Mesenchymal stem cell (in vitro differentiated cells and primary cell): ENCODE results near the gene NCOA7.
"Not testable (repeated sequence)": the region's sequence is repeated elsewhere in the genome, so short reads cannot be mapped to it uniquely, and the experiment has no call there.

Experiments
- DNase-seq: peaks from one replicate; pipeline ENCODE4 v3.0.0-alpha.2; 2013
- H2AFZ ChIP-seq: one replicate; pipeline ENCODE4 v1.6.1; 2013; ENCODE audit warnings: low read depth, mild to moderate bottlenecking, control low read depth, inconsistent platforms, low read length, moderate library complexity
- H2AK5ac ChIP-seq: 2 replicates; pipeline ENCODE4 v1.6.1; 2013; ENCODE audit warnings: low read length, moderate library complexity, mild to moderate bottlenecking, inconsistent platforms; ENCODE audit not compliant: severe bottlenecking
- H2BK120ac ChIP-seq: one replicate; pipeline ENCODE4 v1.6.1; 2013; ENCODE audit warnings: low read depth, mild to moderate bottlenecking, inconsistent platforms, low read length, moderate library complexity
- H2BK12ac ChIP-seq, 2 experiments: one replicate each; pipeline ENCODE4 v1.6.1; 2013; ENCODE audit warnings: inconsistent platforms in 2 of 2, low read length in 2 of 2, mild to moderate bottlenecking in 2 of 2, moderate library complexity in 2 of 2, control low read depth in 1 of 2
- H2BK15ac ChIP-seq: one replicate; pipeline ENCODE4 v1.6.1; 2013; ENCODE audit warnings: mild to moderate bottlenecking, low read depth, inconsistent platforms; ENCODE audit not compliant: poor library complexity, severe bottlenecking
- H2BK5ac ChIP-seq: 2 replicates; pipeline ENCODE4 v1.6.1; 2013; ENCODE audit warnings: low read depth, mild to moderate bottlenecking, low read length, control low read depth, inconsistent platforms; ENCODE audit not compliant: poor library complexity, severe bottlenecking
- H3K14ac ChIP-seq, 2 experiments: one replicate each; pipeline ENCODE4 v1.6.1; 2013; ENCODE audit warnings: inconsistent platforms in 2 of 2, low read length in 2 of 2, control low read depth in 1 of 2, mild to moderate bottlenecking in 1 of 2, moderate library complexity in 1 of 2
- H3K18ac ChIP-seq, 2 experiments: one replicate each; pipeline ENCODE4 v1.6.1; 2013; ENCODE audit warnings: inconsistent platforms in 2 of 2, low read length in 2 of 2, control low read depth in 1 of 2, low read depth in 1 of 2, mild to moderate bottlenecking in 1 of 2
- H3K23ac ChIP-seq, 2 experiments: one replicate each; pipeline ENCODE4 v1.6.1; 2013; ENCODE audit warnings: inconsistent platforms in 2 of 2, low read length in 2 of 2, mild to moderate bottlenecking in 2 of 2, moderate library complexity in 2 of 2, control low read depth in 1 of 2
- H3K27ac ChIP-seq: 2 replicates; pipeline ENCODE4 v1.5.1; 2013; ENCODE audit warnings: mild to moderate bottlenecking, moderate library complexity, low read length, control low read depth, inconsistent platforms; ENCODE audit not compliant: poor library complexity, severe bottlenecking
- H3K27me3 ChIP-seq, 2 experiments: 2 replicates each; pipeline versions ENCODE4 v1.6.1 to v1.7.0; 2013; ENCODE audit warnings: low read length in 2 of 2, mild to moderate bottlenecking in 2 of 2, moderate library complexity in 2 of 2, control low read depth in 1 of 2, inconsistent platforms in 1 of 2; ENCODE audit not compliant: control insufficient read depth in 1 of 2, insufficient read depth in 1 of 2
- H3K36me3 ChIP-seq, 2 experiments: 2 replicates each; pipeline versions ENCODE4 v1.6.1 to v1.7.0; 2013; ENCODE audit warnings: low read length in 2 of 2, control low read depth in 1 of 2, inconsistent platforms in 1 of 2, low read depth in 1 of 2, mild to moderate bottlenecking in 1 of 2; ENCODE audit not compliant: insufficient read depth in 2 of 2, control insufficient read depth in 1 of 2
- H3K4ac ChIP-seq, 2 experiments: one replicate each; pipeline ENCODE4 v1.6.1; 2013; ENCODE audit warnings: inconsistent platforms in 2 of 2, low read length in 2 of 2, mild to moderate bottlenecking in 2 of 2, moderate library complexity in 2 of 2, control low read depth in 1 of 2, low read depth in 1 of 2
- H3K4me1 ChIP-seq: 2 replicates; pipeline ENCODE4 v1.6.1; 2013; ENCODE audit warnings: low read depth, low read length, control low read depth; ENCODE audit not compliant: control insufficient read depth, insufficient read depth
- H3K4me2 ChIP-seq: 2 replicates; pipeline ENCODE4 v1.6.1; 2013; ENCODE audit warnings: low read length, mild to moderate bottlenecking, inconsistent platforms; ENCODE audit not compliant: poor library complexity, severe bottlenecking
- H3K4me3 ChIP-seq, 2 experiments: 2 replicates each; pipeline versions ENCODE4 v1.5.1 to v1.7.0; 2013; ENCODE audit warnings: low read length in 2 of 2, mild to moderate bottlenecking in 2 of 2, control low read depth in 1 of 2, low read depth in 1 of 2; ENCODE audit not compliant: insufficient read depth in 1 of 2
- H3K79me1 ChIP-seq: replicated peaks from 2 replicates; pipeline ENCODE4 v1.6.1; 2013; ENCODE audit warnings: mild to moderate bottlenecking, control low read depth, low read length, inconsistent platforms; ENCODE audit not compliant: poor library complexity, severe bottlenecking
- H3K9ac ChIP-seq: 2 replicates; pipeline ENCODE4 v1.7.0; 2013; ENCODE audit warnings: mild to moderate bottlenecking, low read length, moderate library complexity
- H3K9me3 ChIP-seq: 2 replicates; pipeline ENCODE4 v1.7.0; 2013; ENCODE audit warnings: mild to moderate bottlenecking, low read length; ENCODE audit not compliant: control insufficient read depth
- H4K8ac ChIP-seq: one replicate; pipeline ENCODE4 v1.6.1; 2013; ENCODE audit warnings: inconsistent platforms, mild to moderate bottlenecking, low read length, moderate library complexity
- H4K91ac ChIP-seq: one replicate; pipeline ENCODE4 v1.6.1; 2013; ENCODE audit warnings: mild to moderate bottlenecking, low read length, inconsistent platforms
- WGBS: methylation state at CpG from one replicate; pipeline ENCODE4 v1.1.7; 2013; ENCODE audit warnings: mixed read lengths; 5-methylcytosine and 5-hydroxymethylcytosine counted together

Gene NCOA7

GRCh38 chr6:125848286-125848685 lies 57.5 kb downstream of the NCOA7 start:
- not testable (repeated sequence) for H3K4me1 ChIP-seq, H2BK15ac ChIP-seq, H3K27ac ChIP-seq, H3K4me2 ChIP-seq, H3K9me3 ChIP-seq, H4K91ac ChIP-seq, H3K4ac ChIP-seq, H4K8ac ChIP-seq, H3K4me3 ChIP-seq, H3K79me1 ChIP-seq, H2BK12ac ChIP-seq, H2BK5ac ChIP-seq, H2BK120ac ChIP-seq, H3K18ac ChIP-seq, H3K9ac ChIP-seq, H3K27me3 ChIP-seq, H2AK5ac ChIP-seq, H3K23ac ChIP-seq, H2AFZ ChIP-seq, DNase-seq, H3K14ac ChIP-seq, H3K36me3 ChIP-seq
- WGBS: 100% methylated on average over 3 of the region's 5 CpGs

- Histone ChIP-seq H3K18ac (no peak overlapping the region), H4K91ac (no peak overlapping the region), H3K79me1 (peaks cover 3% of the 10 kb centered on the region), H3K23ac (no peak overlapping the region), H2AFZ (no peak overlapping the region), H2BK15ac (no peak overlapping the region), H3K4me2 (no peak overlapping the region), H3K27me3 (no peaks in the 10 kb centered on the region), H2BK5ac (no peak overlapping the region), H3K4me3 (no peak overlapping the region), H3K9ac (no peak overlapping the region), H3K14ac (no peak overlapping the region), H3K9me3 (no peaks in the 10 kb centered on the region), H3K27ac (no peak overlapping the region), H3K4me1 (no peaks in the 10 kb centered on the region), H2AK5ac (no peak overlapping the region), H2BK12ac (no peak overlapping the region), H2BK120ac (no peak overlapping the region), H4K8ac (no peak overlapping the region), H3K36me3 (no peaks in the 10 kb centered on the region), H3K4ac (no peak overlapping the region)
- 93% methylated on average over 3 of the region's 3 CpGs for WGBS
- DNase-seq: no peak
Measured at GRCh38 chr6:125850361-125850760, 59.6 kb downstream of the NCOA7 start.

- H2BK120ac ChIP-seq: no peak overlapping the region
- no peak overlapping the region for H4K8ac ChIP-seq
- H3K9ac ChIP-seq: no peak overlapping the region
- no peaks in the 10 kb centered on the region for H3K79me1 ChIP-seq
- no peaks in the 10 kb centered on the region for H3K9me3 ChIP-seq
- peaks cover 0 to 5% of the 10 kb centered on the region in 2 experiments for H3K36me3 ChIP-seq
- no peak overlapping the region for H4K91ac ChIP-seq
- 96% methylated on average over 1 of the region's 2 CpGs for WGBS
- no peak overlapping the region for H3K4me2 ChIP-seq
- H3K27ac ChIP-seq: no peak overlapping the region
- no peak overlapping the region for H2BK15ac ChIP-seq
- H2BK5ac ChIP-seq: no peak overlapping the region
- H3K23ac ChIP-seq: no peak overlapping the region
- no peak for DNase-seq
- H3K18ac ChIP-seq: no peak overlapping the region
- H3K27me3 ChIP-seq: no peaks in the 10 kb centered on the region
- no peak overlapping the region for H3K14ac ChIP-seq
- H2BK12ac ChIP-seq: no peak overlapping the region
- no peak overlapping the region for H3K4me3 ChIP-seq
- H2AFZ ChIP-seq: no peak overlapping the region
- H2AK5ac ChIP-seq: no peak overlapping the region
- H3K4ac ChIP-seq: no peak overlapping the region
- no peaks in the 10 kb centered on the region for H3K4me1 ChIP-seq
Measured at GRCh38 chr6:125852587-125852986, 61.8 kb downstream of the NCOA7 start.

- Histone ChIP-seq H4K8ac (no peak overlapping the region), H2BK15ac (no peak overlapping the region)
- WGBS: 100% methylated on average over 1 of the region's 1 CpG
Measured at GRCh38 chr6:125853168-125853567, 62.4 kb downstream of the NCOA7 start.

More at GRCh38 chr6:125853168-125853567, 62.4 kb downstream of the NCOA7 start:
- Histone ChIP-seq H4K91ac (no peak overlapping the region), H2AK5ac (no peak overlapping the region), H3K9ac (no peak overlapping the region), H3K14ac (no peak overlapping the region), H3K18ac (no peak overlapping the region), H3K9me3 (no peaks in the 10 kb centered on the region), H2AFZ (no peak overlapping the region), H3K23ac (no peak overlapping the region), H3K27me3 (no peaks in the 10 kb centered on the region), H3K4me2 (no peak overlapping the region), H3K4ac (no peak overlapping the region), H3K36me3 (peaks cover 0 to 5% of the 10 kb centered on the region in 2 experiments), H3K4me3 (no peak overlapping the region), H3K4me1 (no peaks in the 10 kb centered on the region), H2BK5ac (no peak overlapping the region), H3K79me1 (no peaks in the 10 kb centered on the region), H2BK12ac (no peak overlapping the region), H2BK120ac (no peak overlapping the region), H3K27ac (no peak overlapping the region)
- DNase-seq: no peak
